ENCODE data around the gene COL5A1.

The COL5A1 gene

GRCh38 chr9:134614256-134614655 lies 27.3 kb upstream of the COL5A1 start:
- TF ChIP-seq CTCF (IDR thresholded peaks at IDR 0.05; ENCODE audit: poor library complexity, severe bottlenecking): no peak
- Histone ChIP-seq H3K27ac (ENCODE audit: poor library complexity, severe bottlenecking) (no peak overlapping the region), H3K9me3 (ENCODE audit: severe bottlenecking) (peaks cover 19% of the 10 kb centered on the region), H3K27me3 (ENCODE audit: insufficient read depth, poor library complexity, severe bottlenecking) (no peaks in the 10 kb centered on the region), H3K4me3 (ENCODE audit: severe bottlenecking) (no peak overlapping the region), H3K4me1 (ENCODE audit: insufficient read depth, poor library complexity, severe bottlenecking) (peaks cover 13% of the 10 kb centered on the region), H3K36me3 (ENCODE audit: low read depth) (no peaks in the 10 kb centered on the region)
- ATAC-seq (ENCODE audit: low read depth): no peak
- no peak for DNase-seq (ENCODE audit: low spot score)

DNA sequence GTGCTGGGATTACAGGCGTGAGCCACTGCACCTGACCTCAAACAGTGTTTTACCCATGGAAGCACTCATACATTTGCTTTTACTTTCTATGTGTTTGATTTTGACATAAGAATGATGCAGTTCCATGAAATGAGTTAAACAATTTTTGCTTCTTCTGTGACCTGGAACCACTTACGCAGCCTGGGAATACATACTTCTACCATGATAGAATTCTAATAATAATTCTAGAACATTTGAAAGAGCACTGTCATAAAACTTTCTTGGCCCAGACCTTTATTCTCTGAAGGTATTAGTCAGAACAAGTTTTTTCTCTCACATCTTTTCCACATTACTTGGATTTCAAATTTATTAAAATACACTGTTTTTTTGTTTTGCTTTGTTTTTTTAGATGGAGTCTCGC lies 25.3 kb upstream of the COL5A1 start:
- H3K4me1 ChIP-seq (ENCODE audit: insufficient read depth, poor library complexity, severe bottlenecking): no peaks in the 10 kb centered on the region
- no peak for TF ChIP-seq CTCF (IDR thresholded peaks at IDR 0.05; ENCODE audit: poor library complexity, severe bottlenecking)
- peaks cover 16% of the 10 kb centered on the region for H3K9me3 ChIP-seq (ENCODE audit: severe bottlenecking)
- no peak for ATAC-seq (ENCODE audit: low read depth)
- H3K4me3 ChIP-seq (ENCODE audit: severe bottlenecking): no peak overlapping the region
- no peaks in the 10 kb centered on the region for H3K36me3 ChIP-seq (ENCODE audit: low read depth)
- no peak for DNase-seq (ENCODE audit: low spot score)
- no peak overlapping the region for H3K27ac ChIP-seq (ENCODE audit: poor library complexity, severe bottlenecking)
- no peaks in the 10 kb centered on the region for H3K27me3 ChIP-seq (ENCODE audit: insufficient read depth, poor library complexity, severe bottlenecking)

- Histone ChIP-seq H3K4me1 (ENCODE audit: insufficient read depth, poor library complexity, severe bottlenecking) (no peaks in the 10 kb centered on the region), H3K27ac (ENCODE audit: poor library complexity, severe bottlenecking) (no peak overlapping the region), H3K36me3 (ENCODE audit: low read depth) (no peaks in the 10 kb centered on the region), H3K27me3 (ENCODE audit: insufficient read depth, poor library complexity, severe bottlenecking) (no peaks in the 10 kb centered on the region), H3K4me3 (ENCODE audit: severe bottlenecking) (no peak overlapping the region), H3K9me3 (ENCODE audit: severe bottlenecking) (peaks cover 16% of the 10 kb centered on the region)
- ATAC-seq (ENCODE audit: low read depth) (no peak), DNase-seq (ENCODE audit: low spot score) (peak; percentile 25)
- TF ChIP-seq CTCF (IDR thresholded peaks at IDR 0.05; ENCODE audit: poor library complexity, severe bottlenecking): no peak
These were observed 24.4 kb upstream of the COL5A1 start for GRCh38 chr9:134617246-134617645.

DNA sequence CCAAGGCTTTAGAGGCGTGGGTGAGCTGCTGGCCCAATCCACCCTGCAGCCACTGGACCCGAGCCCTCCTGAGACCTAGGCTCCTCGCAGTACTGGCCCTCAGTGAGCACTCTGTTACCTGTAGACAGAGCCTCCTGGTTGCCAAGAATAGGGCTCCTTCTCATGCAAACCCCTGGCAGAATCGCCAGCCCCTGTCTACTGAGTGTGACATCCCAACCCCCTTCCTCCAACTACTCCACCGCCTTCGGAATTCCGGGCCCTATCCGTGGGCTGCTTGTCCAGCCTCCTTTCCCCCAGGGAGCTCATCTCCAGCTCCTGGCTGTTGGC lies 23.8 kb upstream of the COL5A1 start:
- ATAC-seq (ENCODE audit: low read depth) (no peak), DNase-seq (ENCODE audit: low spot score) (no peak)
- H3K27ac ChIP-seq (ENCODE audit: poor library complexity, severe bottlenecking): no peak overlapping the region
- TF ChIP-seq CTCF (IDR thresholded peaks at IDR 0.05; ENCODE audit: poor library complexity, severe bottlenecking): no peak
- peaks cover 16% of the 10 kb centered on the region for H3K9me3 ChIP-seq (ENCODE audit: severe bottlenecking)
- H3K27me3 ChIP-seq (ENCODE audit: insufficient read depth, poor library complexity, severe bottlenecking): no peaks in the 10 kb centered on the region
- H3K4me3 ChIP-seq (ENCODE audit: severe bottlenecking): no peak overlapping the region
- H3K36me3 ChIP-seq (ENCODE audit: low read depth): no peaks in the 10 kb centered on the region
- H3K4me1 ChIP-seq (ENCODE audit: insufficient read depth, poor library complexity, severe bottlenecking): no peaks in the 10 kb centered on the region

DNA sequence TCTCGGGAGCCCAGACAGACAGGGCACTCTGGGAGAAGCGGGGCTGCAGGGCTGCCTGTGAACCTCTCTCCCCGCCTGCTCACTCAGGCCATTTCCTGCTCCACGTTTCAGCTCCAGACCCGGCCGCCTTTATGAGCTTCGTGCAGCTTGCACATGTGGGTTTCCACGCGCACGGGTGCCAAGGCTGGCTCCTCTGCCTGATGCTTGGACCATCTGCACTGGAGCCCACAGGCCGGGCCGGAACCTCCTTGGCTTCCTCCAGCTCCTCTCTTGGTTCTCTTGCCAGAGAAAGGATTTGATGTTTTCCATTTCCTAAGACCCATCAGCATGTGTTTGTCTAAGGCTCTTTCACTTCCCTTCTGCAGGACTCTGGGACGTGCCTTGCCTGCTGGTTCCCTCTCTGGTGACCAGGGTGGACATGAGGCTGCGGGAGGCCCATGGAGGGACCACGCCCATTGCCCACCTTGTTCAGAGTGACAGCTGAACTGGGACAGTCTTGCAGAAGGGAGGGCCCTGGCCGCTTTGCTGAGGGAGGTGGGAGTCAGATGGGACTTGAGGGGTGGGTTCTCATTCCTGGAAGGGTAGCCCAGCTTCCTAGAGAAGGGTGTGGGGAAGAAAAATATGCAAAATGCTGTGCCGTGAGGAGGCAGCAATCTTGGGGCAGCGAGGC lies 23.3 kb upstream of the COL5A1 start:
- Histone ChIP-seq H3K27me3 (ENCODE audit: insufficient read depth, poor library complexity, severe bottlenecking) (no peaks in the 10 kb centered on the region), H3K4me1 (ENCODE audit: insufficient read depth, poor library complexity, severe bottlenecking) (no peaks in the 10 kb centered on the region), H3K9me3 (ENCODE audit: severe bottlenecking) (peaks cover 16% of the 10 kb centered on the region), H3K4me3 (ENCODE audit: severe bottlenecking) (no peak overlapping the region), H3K36me3 (ENCODE audit: low read depth) (no peaks in the 10 kb centered on the region), H3K27ac (ENCODE audit: poor library complexity, severe bottlenecking) (no peak overlapping the region)
- peak; percentile 62 for DNase-seq (ENCODE audit: low spot score)
- no peak for ATAC-seq (ENCODE audit: low read depth)
- no peak for TF ChIP-seq CTCF (IDR thresholded peaks at IDR 0.05; ENCODE audit: poor library complexity, severe bottlenecking)

Measured in RWPE2 (cell line).